Suppressor macrophage treated with lipopolysaccharide for 1 hour (primary cell): ENCODE data around the gene CAPN5.
"Not testable (repeated sequence)": the region's sequence is repeated elsewhere in the genome, so short reads cannot be mapped to it uniquely, and the experiment has no call there.

Experiments
- DNase-seq, 3 donors: peaks; one replicate each; pipeline ENCODE4 v3.0.0-alpha.2; 2020 to 2022

CAPN5 gene

DNA sequence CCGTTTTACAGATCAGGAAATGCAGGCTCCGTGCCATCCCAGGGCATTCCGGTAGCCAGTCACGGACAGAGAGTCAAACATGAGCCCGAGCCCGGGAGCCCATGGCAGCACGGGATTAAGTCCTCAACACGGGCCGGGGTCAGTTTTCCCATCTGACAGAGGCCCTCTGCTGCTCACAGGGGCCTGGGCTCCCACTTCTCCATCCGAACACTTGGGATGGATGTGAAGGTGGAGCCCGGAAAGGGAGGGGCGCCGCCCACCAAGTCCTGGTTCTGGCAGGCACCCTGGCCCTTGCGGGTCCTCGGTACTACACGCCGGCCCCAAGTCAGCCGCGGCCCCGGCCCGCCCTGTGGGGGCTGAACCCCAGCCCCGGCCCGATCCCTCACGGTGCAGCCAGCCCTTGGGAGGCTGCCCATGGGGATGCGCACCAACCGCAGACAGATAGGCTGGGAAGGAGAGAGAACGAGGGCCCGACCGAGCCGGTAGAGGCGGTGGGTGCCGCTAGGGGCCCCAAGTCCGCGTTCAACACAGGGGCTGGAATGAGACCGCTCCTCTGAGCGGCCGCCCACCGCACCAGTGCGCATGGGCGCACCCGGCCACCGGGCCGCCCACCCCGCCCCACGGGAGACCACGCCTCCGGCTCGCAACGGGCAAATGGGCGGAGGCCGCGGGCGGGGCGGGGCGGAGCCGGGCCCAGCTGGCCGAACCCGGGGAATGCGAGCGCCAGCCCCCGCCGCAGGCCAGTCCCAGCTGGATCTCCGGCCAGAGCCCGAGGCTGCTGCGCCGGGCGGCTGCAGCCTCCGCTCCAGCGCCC is at the start of gene CAPN5:
CAPN5 (plus strand) TSS at position 743 of the 814 bp plus-strand sequence. CDS start 17,916 bp downstream, outside the sequence.
- DNase-seq: peak; percentile 93 to 98 (median 96)

DNA sequence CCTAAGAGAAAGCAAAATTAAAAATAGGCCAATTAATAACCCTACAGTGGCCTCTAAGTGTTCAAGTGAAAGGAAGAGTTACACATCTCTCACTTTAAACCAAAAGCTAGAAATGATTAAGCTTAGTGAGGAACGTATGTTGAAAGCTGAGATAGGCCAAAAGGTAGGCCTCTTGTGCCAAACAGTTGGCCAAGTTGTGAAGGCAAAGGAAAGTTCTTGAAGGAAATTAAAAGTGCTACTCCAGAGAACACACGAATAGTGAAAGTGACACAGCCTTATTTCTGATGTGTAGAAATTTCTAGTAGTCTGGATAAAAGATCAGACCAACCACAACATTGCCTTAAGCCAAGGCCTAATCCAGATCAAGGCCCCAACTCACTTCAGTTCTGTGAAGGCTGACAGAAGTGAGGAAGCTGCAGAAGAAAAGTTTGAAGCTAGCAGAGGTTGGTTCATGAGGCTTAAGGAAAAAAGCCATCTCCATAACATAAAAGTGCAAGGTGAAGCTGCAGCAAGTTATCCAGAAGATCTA is 48.3 kb upstream of the CAPN5 start:
- DNase-seq: not testable (repeated sequence)

DNA sequence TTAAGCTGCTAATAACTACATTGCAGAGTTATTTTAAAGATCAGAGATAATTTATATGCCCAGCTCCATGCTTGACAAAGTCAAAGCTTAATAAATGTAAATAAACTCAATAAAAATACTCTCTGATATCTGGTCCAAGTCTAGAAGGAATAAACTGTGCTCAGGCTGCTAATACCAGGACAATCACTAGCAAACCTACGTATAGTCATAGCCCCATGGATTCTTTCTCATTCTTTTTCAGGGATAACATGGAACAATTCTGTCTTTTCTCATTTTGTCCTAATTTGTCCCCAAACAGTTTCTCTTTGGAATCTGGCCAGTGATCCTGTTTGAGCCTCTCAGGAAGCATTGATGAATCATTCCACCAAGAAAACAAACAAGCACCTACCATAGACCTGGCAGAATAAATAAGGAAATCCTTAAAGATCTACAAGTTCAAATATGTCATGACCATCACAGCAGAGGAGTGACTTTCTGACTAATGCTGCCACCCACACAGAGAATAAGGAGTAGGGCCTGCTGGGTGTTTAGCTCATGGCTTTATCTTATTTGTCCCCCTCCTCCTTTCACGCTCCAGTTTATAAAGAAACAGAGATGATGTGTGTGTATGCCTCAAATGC is 46.7 kb upstream of the CAPN5 start:
- DNase-seq: peak in 2 of 3 donors; percentile 23 to 24

DNA sequence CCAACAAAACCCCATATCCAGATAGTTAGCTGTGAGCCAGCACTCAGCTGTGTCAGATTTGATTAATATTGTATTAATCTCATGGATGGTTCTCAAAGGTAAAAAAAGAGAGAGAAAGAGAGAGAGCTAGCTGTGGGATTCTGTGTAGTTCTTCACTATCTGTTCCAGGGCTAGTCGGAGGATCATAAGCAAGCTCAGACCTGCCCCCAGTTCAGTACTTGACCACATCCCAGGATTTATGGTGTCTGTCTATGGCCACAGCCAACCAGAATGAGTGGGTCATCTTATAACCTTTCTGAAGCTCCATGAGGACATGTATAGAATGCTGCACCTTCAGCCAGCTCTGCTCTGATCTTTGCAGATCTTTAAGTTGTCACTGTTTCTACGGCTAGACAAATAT is 46.0 kb upstream of the CAPN5 start:
- no peak for DNase-seq

DNA sequence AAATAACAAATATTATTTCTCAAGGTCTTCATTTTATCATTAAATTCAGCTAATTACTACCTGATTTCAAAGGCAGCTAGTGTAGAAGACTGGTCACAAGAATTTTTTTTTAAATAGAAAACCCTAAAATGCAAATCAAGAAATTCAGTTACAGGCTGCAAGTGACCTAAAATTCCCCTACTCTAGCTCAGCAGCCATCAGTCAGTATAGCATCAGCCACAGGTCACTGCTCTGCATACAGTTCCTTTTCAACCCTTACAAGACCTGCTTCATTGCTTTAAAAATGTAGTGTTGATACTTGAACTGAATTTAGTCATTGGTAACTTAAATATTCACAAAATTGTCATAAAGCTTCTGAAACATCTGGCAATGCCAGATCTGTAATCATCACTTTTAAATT is 42.0 kb upstream of the CAPN5 start:
- no peak for DNase-seq

DNA sequence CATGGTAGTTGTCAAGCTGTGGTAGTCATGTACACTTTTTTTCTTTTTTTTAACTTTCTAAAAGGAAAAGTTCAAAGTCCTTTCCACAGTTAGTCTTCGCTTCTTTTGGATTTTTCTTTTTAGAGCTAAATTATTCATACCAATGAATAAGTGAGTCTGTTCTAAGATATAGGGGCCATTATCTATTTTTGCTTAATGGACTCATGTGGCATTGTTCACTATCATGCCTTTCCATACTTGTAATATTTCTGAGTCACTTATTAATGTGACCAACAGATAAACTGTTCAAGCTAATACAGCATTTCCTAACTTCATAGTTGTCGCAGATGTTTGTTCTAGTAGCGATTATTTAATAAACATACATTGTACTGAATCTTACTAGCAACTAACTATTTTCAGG is 40.5 kb upstream of the CAPN5 start:
- DNase-seq: no peak

DNA sequence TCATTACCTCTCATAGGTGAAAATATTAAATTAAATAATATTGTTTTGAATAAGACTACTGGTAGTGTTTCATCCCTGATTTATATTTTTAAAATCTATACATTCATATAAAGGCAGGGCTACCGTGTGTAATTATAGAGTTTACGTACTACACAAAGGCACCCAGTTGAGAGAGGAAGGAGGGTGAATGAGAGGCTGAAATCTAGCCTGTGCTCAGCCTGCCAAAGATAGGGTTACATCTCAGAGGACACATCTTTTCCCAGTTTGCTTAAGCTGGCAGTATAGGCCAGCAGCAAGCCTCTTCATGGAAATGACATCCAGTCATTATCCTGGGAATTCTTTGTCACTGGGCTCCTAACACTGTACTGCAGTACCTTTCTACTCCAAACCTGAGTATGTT is 40.0 kb upstream of the CAPN5 start:
- no peak for DNase-seq

DNA sequence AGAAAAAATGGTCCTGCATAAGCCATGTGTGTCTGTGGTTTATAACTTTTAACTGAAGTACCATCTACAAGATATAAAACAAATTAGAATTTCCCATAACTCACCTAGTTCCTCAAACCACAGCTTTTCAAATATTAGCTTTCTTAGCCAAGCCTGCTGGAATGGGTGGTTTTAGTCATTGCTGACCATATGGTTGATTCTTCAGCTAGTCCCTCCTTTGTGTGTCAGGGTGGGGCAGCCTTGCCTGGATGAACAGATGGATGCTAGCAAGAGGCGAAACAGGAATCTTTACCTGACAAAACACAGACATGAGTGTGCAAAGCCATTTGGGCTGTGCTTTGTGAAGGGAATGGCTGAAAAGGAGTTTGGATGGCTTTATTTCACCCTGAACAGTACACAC is 39.5 kb upstream of the CAPN5 start:
- DNase-seq: no peak

DNA sequence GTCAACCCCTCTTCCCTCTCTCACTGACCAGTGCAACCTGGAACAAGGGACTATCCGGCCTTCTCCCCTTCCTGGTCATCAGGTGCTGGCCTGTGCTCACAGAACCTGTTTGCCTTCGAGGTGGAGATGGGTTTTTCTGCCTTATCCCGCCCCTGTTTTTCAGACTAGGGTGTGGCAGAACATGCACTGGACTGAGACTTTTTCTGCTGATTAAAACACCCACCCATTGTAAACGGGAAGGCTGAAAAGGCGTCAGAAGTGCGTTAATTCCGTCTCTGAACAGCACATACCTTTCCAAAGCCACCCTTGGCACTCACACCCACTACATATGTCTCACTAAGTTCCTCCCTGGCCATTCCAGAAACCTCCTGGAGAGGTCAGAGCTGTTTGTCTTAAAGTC is 36.9 kb upstream of the CAPN5 start:
- DNase-seq: no peak

DNA sequence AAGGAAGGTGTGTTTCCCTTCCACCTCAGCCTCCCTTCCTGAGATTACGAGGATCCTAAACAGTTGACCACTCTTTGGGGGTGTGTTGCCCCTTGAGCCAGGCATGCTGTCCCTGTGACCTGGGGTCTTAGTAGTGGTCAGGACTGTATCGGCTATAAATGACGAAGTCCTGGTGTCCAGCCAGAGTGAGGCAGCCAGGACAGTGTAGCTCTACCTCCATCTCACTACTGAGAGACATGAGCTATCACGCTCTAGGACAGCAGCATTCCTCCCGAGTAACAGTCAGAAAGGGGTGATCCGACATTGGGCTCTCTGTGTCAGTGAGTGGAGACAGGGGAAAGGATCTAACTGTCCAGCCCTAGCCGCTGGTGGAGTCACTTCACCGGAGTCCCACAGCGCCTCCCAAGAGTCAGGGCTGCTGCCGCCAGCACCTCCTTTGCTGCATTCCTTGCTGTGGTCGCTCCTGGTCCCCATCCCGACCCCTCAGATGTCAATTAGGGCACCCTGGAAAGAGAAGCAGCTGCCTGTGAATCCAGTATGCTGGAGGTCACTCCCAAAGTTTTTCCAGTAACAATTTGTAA is 35.8 kb upstream of the CAPN5 start:
- DNase-seq: no peak

DNA sequence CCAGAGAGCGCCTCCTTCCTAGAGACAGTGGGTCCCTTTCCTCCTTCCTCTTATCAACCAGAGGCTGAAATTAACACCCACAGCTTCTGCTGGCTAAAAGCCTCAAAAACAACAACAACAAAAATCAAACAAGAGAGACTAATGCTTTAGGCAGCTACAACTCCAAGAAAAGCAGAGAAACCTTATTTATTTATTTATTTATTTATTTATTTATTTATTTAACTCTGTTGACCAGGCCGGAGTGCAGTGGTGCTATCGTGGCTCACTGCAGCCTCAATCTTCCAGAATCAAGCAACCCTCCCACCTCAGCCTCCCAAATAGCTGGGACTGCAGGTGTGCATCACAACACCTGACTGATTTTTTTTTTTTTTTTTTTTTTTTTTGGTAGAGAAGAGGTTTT is 35.2 kb upstream of the CAPN5 start:
- DNase-seq: no peak

DNA sequence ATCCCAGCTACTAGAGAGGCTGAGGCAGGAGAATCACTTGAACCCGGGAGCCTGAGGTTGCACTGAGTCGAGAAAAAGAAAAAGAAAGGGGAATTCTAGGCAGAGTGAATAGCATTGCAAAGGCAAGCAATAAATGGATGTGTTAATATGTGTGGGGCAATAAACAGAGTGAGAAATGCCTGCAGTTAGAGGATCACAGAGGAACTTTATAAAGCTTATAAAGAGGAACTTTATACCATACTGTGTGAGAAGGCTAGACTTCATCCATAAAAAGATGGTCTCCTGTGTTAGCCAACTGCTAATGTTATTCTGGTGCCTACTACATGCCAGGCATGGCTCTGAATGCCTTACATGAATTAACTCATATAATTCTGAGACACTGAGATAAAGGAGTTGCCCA is 31.7 kb upstream of the CAPN5 start:
- peak in 2 of 3 donors; percentile 23 to 26 for DNase-seq

DNA sequence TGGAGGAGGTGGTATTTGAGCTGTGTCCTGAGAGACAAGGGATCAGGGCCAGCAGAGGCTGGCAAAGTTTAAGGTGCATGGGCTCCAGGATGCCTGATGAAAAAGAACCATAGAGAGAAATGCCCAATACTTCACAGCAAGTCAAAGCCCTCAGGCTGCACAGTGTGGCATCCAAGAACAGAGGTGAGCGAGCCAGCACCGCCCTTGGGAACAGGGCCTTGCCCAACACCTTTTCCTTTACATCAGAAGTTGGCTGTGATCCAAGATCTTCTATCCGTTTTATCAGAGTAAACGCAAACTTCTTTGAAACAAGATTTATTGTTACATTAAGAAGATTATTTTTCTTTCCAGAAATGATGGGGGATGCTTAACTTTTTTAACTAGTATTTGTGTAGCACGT is 31.2 kb upstream of the CAPN5 start:
- DNase-seq: no peak

DNA sequence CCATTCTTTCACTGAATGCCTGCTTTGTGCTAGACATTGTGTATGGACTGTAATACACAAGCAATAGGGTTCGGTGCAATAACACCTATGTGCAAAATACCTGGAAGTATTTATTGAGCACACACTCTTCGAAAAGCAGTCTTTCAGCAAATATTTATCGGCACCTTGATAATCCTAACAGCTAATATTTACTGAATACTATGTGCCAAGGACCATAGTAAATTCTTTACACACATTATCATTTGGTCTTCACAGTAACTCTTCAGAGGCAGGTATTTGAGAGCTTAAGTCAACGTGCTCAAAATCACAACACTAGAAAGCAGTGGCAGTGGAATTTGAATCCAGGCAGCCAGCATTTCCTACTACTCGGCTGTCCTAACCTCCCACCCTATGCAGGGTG is 30.4 kb upstream of the CAPN5 start:
- no peak for DNase-seq

DNA sequence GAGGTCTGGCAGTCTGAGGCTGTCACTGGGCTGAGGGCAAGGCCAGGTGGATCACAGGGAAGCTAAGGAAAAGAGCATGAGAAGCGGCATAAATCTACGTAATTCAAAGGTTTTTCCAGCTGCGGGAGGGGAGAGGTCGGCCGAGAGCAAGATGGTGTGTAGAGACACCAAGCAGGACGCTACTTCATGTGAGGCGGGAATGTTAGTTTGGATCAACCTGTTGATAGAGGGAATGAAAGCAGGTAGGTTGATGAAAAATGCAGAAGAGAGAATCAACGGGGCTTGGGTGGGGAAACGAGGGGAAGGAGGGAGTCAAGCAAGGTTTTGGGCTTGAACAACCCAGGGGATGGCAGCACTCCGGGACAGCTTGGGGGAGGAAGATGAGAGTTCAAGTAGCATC is 29.7 kb upstream of the CAPN5 start:
- no peak for DNase-seq

DNA sequence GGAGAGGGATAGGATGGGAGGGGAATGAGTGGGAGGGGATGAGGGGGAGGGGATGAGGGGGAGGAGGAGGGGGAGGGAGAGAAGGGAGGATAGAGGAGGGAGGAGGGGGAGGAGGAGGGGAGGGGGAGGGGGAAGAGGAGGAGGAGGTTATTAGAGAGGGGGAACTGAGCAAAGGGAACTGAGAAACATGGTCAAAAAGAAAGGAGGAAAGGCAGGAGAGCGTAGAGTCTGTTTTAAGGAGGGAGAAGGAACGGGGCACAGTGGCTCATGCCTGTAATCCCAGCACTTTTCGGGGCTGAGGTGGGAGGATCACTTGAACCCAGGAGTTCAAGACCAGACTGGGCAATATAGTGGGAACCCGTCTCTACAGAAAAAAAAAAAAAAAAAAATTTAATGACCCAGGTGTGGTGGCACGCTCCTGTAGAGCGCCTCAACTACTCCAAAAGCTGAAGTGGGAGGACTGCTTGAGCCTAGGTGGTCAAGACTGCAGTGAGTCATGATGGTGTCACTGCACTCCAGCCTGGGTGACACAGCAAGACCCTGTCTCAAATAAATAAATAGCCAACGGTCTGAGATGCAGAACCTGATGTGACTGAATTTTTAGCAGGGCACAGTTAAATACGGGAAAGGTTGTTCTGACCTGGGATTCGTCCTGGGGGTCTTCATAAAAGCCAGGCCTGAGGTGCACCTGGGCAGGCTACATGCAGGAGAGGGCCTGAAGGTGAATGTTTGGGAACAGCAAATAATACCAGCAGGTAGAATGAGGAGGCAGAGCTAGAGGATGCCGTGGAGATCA is 28.5 kb upstream of the CAPN5 start:
- DNase-seq: no peak

DNA sequence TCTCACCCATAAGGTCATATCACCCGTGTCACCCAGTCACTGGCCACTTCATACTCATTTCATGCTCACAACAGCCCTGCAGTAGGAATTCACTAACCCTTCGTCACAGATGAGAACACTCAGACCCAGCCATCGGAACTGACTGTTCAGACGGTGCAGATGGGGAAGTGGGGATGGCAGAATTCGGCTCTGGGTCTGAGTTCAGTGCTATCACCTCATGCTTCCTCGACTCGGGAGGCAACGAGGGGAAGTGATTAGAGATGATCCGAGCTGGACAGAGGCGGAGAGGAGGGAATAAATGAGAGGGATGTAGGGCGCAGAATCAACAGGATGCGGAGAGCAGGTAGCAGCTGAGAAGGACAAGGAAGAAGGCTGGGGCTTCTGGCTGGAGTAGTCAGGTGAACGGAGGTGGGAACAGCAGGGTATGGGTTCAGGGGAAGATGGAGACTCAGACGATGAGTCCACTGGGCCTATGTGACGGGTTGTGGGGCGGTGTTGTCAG is 27.9 kb upstream of the CAPN5 start:
- DNase-seq: peak in 2 of 3 donors; percentile 41 to 47

DNA sequence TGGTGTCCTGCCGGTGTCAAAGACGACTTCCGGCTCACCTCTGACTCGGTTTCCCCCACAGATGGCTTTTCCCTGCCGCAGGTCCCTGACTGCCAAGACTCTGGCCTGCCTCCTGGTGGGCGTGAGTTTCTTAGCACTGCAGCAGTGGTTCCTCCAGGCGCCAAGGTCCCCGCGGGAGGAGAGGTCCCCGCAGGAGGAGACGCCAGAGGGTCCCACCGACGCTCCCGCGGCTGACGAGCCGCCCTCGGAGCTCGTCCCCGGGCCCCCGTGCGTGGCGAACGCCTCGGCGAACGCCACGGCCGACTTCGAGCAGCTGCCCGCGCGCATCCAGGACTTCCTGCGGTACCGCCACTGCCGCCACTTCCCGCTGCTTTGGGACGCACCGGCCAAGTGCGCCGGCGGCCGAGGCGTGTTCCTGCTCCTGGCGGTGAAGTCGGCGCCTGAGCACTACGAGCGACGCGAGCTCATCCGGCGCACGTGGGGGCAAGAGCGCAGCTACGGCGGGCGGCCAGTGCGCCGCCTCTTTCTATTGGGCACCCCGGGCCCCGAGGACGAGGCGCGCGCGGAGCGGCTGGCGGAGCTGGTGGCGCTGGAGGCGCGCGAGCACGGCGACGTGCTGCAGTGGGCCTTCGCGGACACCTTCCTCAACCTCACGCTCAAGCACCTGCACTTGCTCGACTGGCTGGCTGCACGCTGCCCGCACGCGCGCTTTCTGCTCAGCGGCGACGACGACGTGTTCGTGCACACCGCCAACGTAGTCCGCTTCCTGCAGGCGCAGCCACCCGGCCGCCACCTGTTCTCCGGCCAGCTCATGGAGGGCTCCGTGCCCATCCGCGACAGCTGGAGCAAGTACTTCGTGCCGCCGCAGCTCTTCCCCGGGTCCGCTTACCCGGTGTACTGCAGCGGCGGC is 27.0 kb upstream of the CAPN5 start:
- DNase-seq: peak; percentile 42 to 65 (median 43)

DNA sequence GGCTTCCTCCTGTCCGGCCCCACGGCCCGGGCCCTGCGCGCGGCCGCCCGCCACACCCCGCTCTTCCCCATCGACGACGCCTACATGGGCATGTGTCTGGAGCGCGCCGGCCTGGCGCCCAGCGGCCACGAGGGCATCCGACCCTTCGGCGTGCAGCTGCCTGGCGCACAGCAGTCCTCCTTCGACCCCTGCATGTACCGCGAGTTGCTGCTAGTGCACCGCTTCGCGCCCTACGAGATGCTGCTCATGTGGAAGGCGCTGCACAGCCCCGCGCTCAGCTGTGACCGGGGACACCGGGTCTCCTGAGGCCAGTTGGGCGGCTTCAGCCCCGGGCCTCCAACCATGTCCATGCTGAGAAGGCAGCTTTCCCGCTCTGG is 26.4 kb upstream of the CAPN5 start:
- no peak for DNase-seq

DNA sequence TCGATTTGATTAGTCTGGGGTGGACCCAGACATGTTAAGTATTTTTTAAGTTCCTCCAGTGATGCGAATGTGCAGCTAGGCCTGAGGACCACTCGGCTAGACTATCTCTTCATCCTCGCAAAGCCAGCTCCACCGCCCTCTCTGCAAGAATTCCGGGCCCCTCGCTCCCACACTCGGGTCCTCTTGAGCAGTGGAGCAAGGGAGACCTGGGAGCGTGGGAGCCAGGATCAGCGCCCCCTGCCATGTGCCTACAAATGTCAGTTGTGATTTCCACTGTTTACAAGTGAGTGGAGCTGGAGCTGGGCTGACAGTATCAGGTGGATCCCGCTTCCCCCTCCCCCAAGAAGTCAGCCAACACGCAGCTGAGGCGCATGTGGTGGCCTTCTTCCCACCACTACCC is 25.9 kb upstream of the CAPN5 start:
- no peak for DNase-seq

DNA sequence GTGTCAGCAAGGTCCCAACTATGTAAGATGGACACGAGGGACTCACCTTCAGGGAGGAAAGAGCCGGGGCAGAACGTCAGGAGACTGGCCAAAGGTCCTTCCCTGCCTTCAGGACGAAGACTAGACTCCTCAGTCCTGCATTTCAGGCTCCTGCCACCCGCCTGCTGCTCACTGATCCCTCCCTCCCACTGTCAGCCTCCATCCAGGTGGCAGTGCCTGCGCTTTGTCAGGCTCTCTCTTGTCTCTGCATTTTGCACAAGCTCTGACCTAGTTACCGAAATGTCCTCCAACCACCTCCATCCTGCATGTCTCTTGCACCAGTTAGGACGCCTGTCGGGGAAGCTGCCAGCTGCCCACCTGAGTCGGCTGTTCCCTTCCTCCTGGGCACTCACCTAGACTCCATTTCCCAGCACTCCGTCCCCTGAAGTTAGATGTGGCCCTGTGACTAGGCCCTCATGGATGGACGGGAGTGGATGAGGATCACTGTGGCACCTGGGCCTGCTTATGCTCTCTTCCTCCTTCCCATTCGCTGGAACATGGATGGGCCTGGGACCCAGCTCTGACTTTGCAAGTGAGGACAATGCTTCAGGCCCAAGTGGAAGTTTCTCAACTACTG is 24.6 kb upstream of the CAPN5 start:
- DNase-seq: no peak
